GM23248 (cell line): Measurements from ENCODE around the gene TAL1.

ENCODE experiments used
- EZH2 ChIP-seq: fragments of 200-600 bp; sonication (generic); IDR thresholded peaks from 2 replicates; pipeline ENCODE4 v1.6.1; 2018; ENCODE audit warnings: antibody characterized with exemption, mild to moderate bottlenecking; ENCODE audit not compliant: insufficient read depth, poor library complexity, severe bottlenecking
- EZH2phosphoT487 ChIP-seq: fragments of 200-600 bp; sonication (generic); IDR thresholded peaks from 2 replicates; pipeline ENCODE4 v1.6.1; 2018; ENCODE audit warnings: antibody characterized with exemption, moderate library complexity, mild to moderate bottlenecking, low read depth; ENCODE audit not compliant: insufficient read depth

DNA sequence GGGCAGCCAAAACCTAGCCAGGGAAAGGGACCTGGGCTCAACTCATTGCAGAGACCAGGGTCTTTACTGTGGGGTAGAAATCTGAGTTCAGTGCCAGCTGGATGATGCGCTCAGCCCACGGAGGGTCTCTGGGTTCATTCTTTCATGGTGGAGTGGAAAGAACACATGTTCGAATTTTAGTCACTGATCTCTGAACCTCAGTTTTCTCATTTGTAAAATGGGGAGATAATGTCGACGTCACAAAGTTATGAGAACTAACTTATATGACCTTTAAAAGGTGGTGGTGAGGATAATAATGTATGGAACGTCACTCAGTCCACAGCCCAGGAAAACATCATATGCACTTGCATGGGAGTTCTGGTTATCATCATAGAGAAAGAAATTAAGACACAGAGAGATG is 1.2 kb upstream of the TAL1 start:
- TF ChIP-seq EZH2 (no peak), EZH2phosphoT487 (no peak)
